PC-9 (cell line): ENCODE data around the gene NMNAT3.

Source experiments
- EZH2 ChIP-seq: fragments of 200-600 bp; sonication (generic); IDR thresholded peaks from 2 replicates; pipeline ENCODE4 v1.8.0; 2017; ENCODE audit warnings: antibody characterized with exemption, low read depth
- TF ChIP-seq, protein P1 (sequence below): fragments of 200-600 bp; sonication (generic); conservative IDR thresholded peaks from 2 replicates; pipeline ENCODE4 v1.6.1; 2017; ENCODE audit warnings: mixed run types, antibody characterized with exemption, mild to moderate bottlenecking, moderate library complexity

DNA sequence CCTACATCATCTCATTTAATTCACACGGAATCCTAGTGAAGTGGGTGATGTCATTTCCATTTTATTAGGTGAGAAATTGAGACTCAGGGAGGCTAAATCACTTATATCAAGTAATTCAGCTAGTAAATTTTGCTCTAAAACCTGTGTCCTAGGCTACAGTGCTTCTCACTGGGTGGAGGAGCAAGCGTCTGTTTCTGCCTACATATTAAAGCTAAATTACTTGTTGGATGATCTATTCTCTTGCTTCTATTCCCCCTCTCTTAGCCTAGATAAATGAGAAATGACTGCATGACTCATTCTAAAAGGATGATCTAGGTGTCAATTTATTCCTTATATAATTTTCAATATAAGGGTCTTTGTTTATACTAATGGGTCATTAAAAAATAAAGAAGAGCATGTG, 100.4 kb downstream of the NMNAT3 start:
- no peak for TF ChIP-seq EZH2
- TF ChIP-seq, protein P1, sequence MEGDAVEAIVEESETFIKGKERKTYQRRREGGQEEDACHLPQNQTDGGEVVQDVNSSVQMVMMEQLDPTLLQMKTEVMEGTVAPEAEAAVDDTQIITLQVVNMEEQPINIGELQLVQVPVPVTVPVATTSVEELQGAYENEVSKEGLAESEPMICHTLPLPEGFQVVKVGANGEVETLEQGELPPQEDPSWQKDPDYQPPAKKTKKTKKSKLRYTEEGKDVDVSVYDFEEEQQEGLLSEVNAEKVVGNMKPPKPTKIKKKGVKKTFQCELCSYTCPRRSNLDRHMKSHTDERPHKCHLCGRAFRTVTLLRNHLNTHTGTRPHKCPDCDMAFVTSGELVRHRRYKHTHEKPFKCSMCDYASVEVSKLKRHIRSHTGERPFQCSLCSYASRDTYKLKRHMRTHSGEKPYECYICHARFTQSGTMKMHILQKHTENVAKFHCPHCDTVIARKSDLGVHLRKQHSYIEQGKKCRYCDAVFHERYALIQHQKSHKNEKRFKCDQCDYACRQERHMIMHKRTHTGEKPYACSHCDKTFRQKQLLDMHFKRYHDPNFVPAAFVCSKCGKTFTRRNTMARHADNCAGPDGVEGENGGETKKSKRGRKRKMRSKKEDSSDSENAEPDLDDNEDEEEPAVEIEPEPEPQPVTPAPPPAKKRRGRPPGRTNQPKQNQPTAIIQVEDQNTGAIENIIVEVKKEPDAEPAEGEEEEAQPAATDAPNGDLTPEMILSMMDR, result no peak
